ENCODE data around the gene APOBEC3G. TPM values are rescaled to one million over a fixed set of nuclear protein-coding genes. Genes with fewer than 3 reads are reported as not detected.
"Not testable (repeated sequence)": the region's sequence is repeated elsewhere in the genome, so short reads cannot be mapped to it uniquely, and the experiment has no call there.

The APOBEC3G gene
- 3.0 and 4.2 TPM in 2 replicates for total RNA-seq (2014; rRNA removed; shearing (Covaris generic))

GRCh38 chr22:39077026-39077840, at the start of gene APOBEC3G:
Gene APOBEC3G (plus strand): TSS chr22:39077275. CDS start chr22:39077362, 87 bp downstream.
- DNase-seq: peak; percentile 38
- peak within 1 kb of the TSS; percentile 28 for H3K4me3 ChIP-seq (ENCODE audit: insufficient read depth, low read depth, low read length)
- not testable (repeated sequence) for H3K27me3 ChIP-seq (ENCODE audit: control insufficient read depth, insufficient read depth, low read length); H3K36me3 ChIP-seq (replicated peaks; ENCODE audit: control insufficient read depth, insufficient read depth, low read length)

GRCh38 chr22:39027717-39028116, 49.4 kb upstream of the APOBEC3G start:
- no peak for DNase-seq
- Histone ChIP-seq H3K4me3 (ENCODE audit: insufficient read depth, low read depth, low read length) (no peak overlapping the region), H3K27me3 (ENCODE audit: control insufficient read depth, insufficient read depth, low read length) (no peaks in the 10 kb centered on the region), H3K36me3 (replicated peaks; ENCODE audit: control insufficient read depth, insufficient read depth, low read length) (peaks cover 4% of the 10 kb centered on the region)

- H3K27me3 ChIP-seq (ENCODE audit: control insufficient read depth, insufficient read depth, low read length): no peaks in the 10 kb centered on the region
- no peak overlapping the region for H3K4me3 ChIP-seq (ENCODE audit: insufficient read depth, low read depth, low read length)
- peaks cover 4% of the 10 kb centered on the region for H3K36me3 ChIP-seq (replicated peaks; ENCODE audit: control insufficient read depth, insufficient read depth, low read length)
- no peak for DNase-seq
Observed at GRCh38 chr22:39028281-39028680, 48.8 kb upstream of the APOBEC3G start.

- no peak overlapping the region for H3K4me3 ChIP-seq (ENCODE audit: insufficient read depth, low read depth, low read length)
- no peak for DNase-seq
- peaks cover 2% of the 10 kb centered on the region for H3K36me3 ChIP-seq (replicated peaks; ENCODE audit: control insufficient read depth, insufficient read depth, low read length)
- no peaks in the 10 kb centered on the region for H3K27me3 ChIP-seq (ENCODE audit: control insufficient read depth, insufficient read depth, low read length)
Observed at GRCh38 chr22:39029227-39029626, 47.8 kb upstream of the APOBEC3G start.

- Histone ChIP-seq H3K27me3 (ENCODE audit: control insufficient read depth, insufficient read depth, low read length) (no peaks in the 10 kb centered on the region), H3K4me3 (ENCODE audit: insufficient read depth, low read depth, low read length) (no peak overlapping the region), H3K36me3 (replicated peaks; ENCODE audit: control insufficient read depth, insufficient read depth, low read length) (no peaks in the 10 kb centered on the region)
- peak; percentile 14 for DNase-seq
Observed at GRCh38 chr22:39030705-39031104, 46.4 kb upstream of the APOBEC3G start.

GRCh38 chr22:39031434-39032295, 45.4 kb upstream of the APOBEC3G start:
- peak overlapping the region; percentile 20; the same call in 1 of the 2 replicates for H3K4me3 ChIP-seq (ENCODE audit: insufficient read depth, low read depth, low read length)
- not testable (repeated sequence) for H3K36me3 ChIP-seq (replicated peaks; ENCODE audit: control insufficient read depth, insufficient read depth, low read length); H3K27me3 ChIP-seq (ENCODE audit: control insufficient read depth, insufficient read depth, low read length)
- peak; percentile 76 for DNase-seq

GRCh38 chr22:39037071-39037470, 40.0 kb upstream of the APOBEC3G start:
- H3K36me3 ChIP-seq (replicated peaks; ENCODE audit: control insufficient read depth, insufficient read depth, low read length); H3K27me3 ChIP-seq (ENCODE audit: control insufficient read depth, insufficient read depth, low read length); H3K4me3 ChIP-seq (ENCODE audit: insufficient read depth, low read depth, low read length); DNase-seq: not testable (repeated sequence)

- DNase-seq: no peak
- Histone ChIP-seq H3K4me3 (ENCODE audit: insufficient read depth, low read depth, low read length) (peak overlapping the region; percentile 42), H3K36me3 (replicated peaks; ENCODE audit: control insufficient read depth, insufficient read depth, low read length) (no peaks in the 10 kb centered on the region), H3K27me3 (ENCODE audit: control insufficient read depth, insufficient read depth, low read length) (no peaks in the 10 kb centered on the region)
Observed at GRCh38 chr22:39039306-39040126, 37.6 kb upstream of the APOBEC3G start.

GRCh38 chr22:39040155-39040537, 36.9 kb upstream of the APOBEC3G start:
- not testable (repeated sequence) for H3K36me3 ChIP-seq (replicated peaks; ENCODE audit: control insufficient read depth, insufficient read depth, low read length); H3K27me3 ChIP-seq (ENCODE audit: control insufficient read depth, insufficient read depth, low read length)
- peak overlapping the region; percentile 42 for H3K4me3 ChIP-seq (ENCODE audit: insufficient read depth, low read depth, low read length)
- peak; percentile 35 for DNase-seq

- H3K27me3 ChIP-seq (ENCODE audit: control insufficient read depth, insufficient read depth, low read length); H3K36me3 ChIP-seq (replicated peaks; ENCODE audit: control insufficient read depth, insufficient read depth, low read length): not testable (repeated sequence)
- peak within 1 kb of the TSS; percentile 42 for H3K4me3 ChIP-seq (ENCODE audit: insufficient read depth, low read depth, low read length)
- peak; percentile 80 for DNase-seq
Observed at GRCh38 chr22:39040538-39041296, 36.4 kb upstream of the APOBEC3G start, which contains the start of gene APOBEC3F. Gene APOBEC3F (plus strand): TSS chr22:39040864. CDS start chr22:39040961, 97 bp downstream.

- H3K27me3 ChIP-seq (ENCODE audit: control insufficient read depth, insufficient read depth, low read length): no peaks in the 10 kb centered on the region
- DNase-seq: no peak
- no peak overlapping the region for H3K4me3 ChIP-seq (ENCODE audit: insufficient read depth, low read depth, low read length)
- H3K36me3 ChIP-seq (replicated peaks; ENCODE audit: control insufficient read depth, insufficient read depth, low read length): no peaks in the 10 kb centered on the region
Observed at GRCh38 chr22:39041908-39042307, 35.2 kb upstream of the APOBEC3G start.

GRCh38 chr22:39043063-39043462, 34.0 kb upstream of the APOBEC3G start:
- H3K27me3 ChIP-seq (ENCODE audit: control insufficient read depth, insufficient read depth, low read length); H3K36me3 ChIP-seq (replicated peaks; ENCODE audit: control insufficient read depth, insufficient read depth, low read length); DNase-seq; H3K4me3 ChIP-seq (ENCODE audit: insufficient read depth, low read depth, low read length): not testable (repeated sequence)

- peak; percentile 26 for DNase-seq
- not testable (repeated sequence) for H3K4me3 ChIP-seq (ENCODE audit: insufficient read depth, low read depth, low read length); H3K27me3 ChIP-seq (ENCODE audit: control insufficient read depth, insufficient read depth, low read length); H3K36me3 ChIP-seq (replicated peaks; ENCODE audit: control insufficient read depth, insufficient read depth, low read length)
Observed at GRCh38 chr22:39045136-39045535, 31.9 kb upstream of the APOBEC3G start.

GRCh38 chr22:39049486-39049885, 27.6 kb upstream of the APOBEC3G start:
- not testable (repeated sequence) for DNase-seq; H3K27me3 ChIP-seq (ENCODE audit: control insufficient read depth, insufficient read depth, low read length); H3K4me3 ChIP-seq (ENCODE audit: insufficient read depth, low read depth, low read length); H3K36me3 ChIP-seq (replicated peaks; ENCODE audit: control insufficient read depth, insufficient read depth, low read length)

Measured in H7 (cell line).